ENCODE measurements around the gene KREMEN1.
A peak's percentile ranks its signal among the peaks of the same experiment; 100 is the strongest.
"Not testable (repeated sequence)": the region's sequence is repeated elsewhere in the genome, so short reads cannot be mapped to it uniquely, and the experiment has no call there.

KREMEN1 gene

DNA sequence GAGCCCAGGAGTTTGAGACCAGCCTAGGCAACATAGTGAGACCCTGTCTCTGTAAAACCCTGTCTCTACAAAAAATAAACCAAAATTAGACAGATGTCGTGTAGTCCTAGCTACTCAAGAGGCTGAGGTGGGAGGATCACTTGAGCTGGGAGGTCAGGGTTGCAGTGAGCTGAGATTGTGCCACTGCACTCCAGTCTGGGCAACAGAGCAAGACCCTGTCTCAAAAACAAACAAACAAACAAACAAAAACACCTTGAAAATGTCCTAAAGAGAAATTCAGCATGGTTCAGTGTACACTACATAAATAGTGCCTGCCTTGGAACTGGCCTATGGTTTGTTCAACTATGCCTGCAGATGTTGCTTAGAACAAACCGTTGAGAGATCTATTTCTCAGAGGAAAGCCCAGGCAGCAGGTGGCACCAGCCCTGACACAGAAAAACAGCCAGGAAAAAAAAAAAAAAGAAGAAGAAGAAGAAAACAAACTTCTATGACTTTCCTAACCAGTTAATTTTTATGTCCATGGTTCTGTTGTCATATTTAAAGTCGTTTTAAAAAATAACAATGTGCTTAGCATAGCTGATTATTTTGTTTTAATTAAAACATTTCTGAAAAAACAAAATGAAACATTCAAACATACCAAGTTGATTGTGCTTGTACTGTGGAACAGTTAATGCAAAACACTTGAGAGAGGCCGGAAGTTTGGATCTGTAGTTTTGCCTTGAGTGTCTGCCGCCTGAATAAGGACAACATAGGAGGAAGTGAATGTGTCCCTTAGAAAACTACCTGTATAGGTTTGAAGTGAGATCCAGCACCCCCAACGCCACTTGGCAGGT, 5.4 kb downstream of the KREMEN1 start:
- no peak for DNase-seq (ENCODE audit: low spot score)

DNA sequence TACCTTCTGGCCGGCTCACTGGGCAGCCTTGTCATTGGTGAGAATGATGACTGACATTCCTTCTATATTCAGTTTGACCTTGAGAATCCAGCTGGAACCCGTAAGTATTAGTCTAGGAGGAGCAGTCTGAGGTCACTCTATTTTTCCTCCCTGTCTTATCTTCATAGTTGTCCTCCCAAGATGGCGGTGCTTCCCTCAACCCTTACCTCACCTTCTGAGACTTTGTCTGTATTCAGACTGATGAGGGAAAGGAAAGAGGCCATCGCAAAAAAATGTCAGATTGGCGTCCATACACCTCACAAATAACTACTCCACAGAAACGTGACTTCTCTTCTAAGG, 6.0 kb downstream of the KREMEN1 start:
- no peak for DNase-seq (ENCODE audit: low spot score)

DNA sequence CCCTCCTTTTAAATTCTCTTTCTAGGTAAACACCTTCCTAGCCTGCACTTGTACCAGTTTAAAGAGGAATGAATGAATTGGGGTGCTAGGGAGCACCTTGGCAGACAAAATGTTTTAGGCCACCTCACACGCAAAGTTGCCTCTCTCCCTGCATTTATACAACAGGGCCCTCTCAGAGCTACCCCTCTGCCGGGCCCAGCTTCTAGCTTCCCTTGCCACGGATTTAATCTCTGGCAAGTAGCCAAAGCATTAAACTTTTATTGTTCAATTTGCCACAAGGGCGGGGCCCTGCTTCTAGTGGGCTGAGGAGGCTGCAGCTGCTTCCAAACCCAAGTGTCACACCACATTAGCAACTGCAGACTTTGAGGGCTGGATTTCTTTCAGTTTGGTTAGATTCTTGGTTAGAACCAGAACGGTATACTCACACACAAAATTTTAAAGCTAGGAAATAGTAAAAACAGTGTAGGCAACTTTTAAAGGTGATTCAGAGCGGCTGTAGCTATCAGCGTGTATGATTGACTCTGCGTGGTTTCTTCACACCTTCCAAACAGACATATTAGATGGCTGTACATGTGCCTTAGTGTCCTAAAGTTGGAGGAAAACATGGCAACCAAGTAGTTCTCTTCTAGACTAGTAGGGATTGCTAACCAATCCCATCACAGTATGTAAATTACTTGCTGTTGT, 6.5 kb downstream of the KREMEN1 start:
- DNase-seq (ENCODE audit: low spot score): peak; percentile 26

DNA sequence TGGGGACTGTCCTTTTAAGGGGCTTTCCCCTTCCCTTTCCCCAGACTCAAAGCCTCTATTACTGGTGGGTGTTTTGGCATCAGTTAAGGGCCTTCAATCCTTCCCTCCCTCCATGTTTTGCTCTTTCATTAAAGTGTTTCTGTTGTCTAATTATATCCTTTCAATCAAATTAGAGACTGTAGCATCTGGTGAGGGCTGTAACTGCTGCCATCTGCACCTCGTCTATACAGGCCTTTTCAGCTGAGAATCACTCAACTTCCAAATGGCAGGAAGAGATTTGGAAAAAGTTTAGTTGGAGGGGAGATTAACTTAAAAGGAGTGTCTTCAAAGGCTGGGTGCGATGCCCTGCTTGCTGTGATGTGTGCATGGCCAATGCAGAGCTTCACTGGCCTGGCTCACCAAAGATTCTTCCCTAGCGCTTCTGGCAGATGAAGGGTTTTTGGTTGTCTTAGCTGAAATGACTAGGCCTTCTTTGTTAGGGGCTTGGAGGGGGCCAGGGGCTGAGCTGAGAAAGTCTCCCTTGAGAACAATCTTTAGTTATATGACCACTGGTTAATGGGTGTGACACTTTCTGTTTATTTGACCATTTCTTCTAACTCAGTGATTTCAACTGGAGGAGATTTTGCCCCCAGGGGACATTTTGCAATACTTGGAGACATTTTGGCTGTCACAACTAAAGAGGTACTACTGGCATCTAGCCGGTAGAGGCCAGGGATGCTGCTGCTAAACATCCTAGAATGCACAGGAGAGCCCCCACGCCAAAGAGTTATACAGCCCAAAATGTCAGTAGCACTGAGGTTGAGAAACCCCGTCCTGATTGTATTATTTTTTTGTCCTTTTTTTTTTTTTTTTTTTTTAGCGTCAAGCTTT, 7.5 kb downstream of the KREMEN1 start:
- DNase-seq (ENCODE audit: low spot score): no peak

DNA sequence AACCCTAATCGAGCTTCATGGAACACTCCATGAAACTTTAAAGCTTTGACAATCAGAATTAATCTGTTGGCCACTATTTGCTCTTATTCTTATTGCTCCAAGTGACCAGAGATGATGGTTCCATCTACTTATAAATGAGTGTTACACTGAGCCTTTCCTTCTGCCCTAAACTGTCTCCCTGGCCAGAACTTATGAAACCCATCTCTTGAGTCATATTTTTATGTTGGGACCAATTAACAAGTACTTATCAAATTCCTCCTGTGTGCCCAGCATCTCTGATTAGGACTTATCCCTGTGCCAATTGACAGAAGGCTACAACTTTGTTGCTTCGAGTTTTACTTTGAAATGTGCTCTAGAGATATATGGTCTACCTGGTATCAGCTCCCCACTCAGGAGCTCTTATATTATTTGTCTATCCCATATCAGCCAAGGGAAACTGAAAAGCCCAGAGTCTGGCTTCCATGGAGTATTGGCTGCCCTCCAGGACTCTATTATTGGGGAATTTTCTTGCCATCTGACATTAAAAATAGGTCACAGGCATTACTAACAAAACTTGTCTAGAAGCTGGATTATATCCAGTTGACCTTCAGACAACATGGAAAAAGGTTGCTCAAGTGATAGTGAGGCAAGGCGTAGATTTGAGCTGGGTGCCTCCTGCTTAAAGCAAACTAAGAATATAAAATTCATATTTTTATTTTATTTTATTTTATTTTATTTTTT, 8.8 kb downstream of the KREMEN1 start:
- no peak for DNase-seq (ENCODE audit: low spot score)

DNA sequence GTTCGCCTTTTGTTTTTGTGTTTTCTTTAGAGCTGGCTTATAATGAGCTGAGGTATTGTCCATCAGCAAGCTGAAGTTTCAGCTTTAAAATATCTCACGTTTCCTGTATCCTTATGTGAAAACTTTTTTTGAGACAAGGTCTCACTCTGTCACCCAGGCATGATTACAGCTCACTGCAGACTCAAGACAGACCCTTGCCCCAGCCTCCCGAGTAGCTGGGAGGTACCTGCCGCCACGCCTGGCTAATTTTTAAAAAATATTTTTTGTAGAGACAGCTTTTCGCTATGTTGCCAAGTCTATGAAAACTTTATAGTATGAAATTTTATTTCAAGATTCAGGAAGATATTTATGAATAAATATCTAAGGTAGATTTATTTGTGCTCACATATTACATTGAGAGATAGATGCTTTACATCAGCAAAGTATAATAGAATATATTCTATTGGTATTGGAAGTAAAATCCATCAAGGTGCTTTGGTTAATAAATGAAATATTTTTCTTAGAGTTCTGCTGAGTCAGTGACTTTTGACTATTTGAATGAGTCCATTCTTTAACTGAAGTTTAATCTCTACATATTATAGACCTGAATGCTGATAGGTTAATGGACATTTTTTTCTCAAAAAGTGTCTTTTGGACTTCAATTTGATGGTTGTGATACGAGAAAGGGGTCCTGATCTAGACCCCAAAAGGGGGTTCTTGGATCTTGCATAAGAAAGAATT, 10.2 kb downstream of the KREMEN1 start:
- no peak for DNase-seq (ENCODE audit: low spot score)

DNA sequence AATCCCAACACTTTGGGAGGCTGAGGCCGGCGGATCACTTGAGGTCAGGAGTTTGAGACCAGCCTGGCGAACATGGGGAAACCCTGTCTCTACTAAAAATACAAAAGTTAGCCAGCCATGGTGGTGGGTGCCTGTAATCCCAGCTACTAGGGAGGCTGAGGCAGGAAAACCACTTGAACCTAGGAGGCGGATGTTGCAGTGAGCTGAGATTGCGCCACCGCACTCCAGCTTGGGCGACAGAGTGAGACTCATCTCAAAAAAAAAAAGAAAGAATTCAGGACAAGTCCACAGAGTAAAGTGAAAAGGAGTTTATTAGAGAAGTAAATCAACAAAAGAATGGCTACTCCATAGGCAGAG, 10.7 kb downstream of the KREMEN1 start:
- DNase-seq (ENCODE audit: low spot score): not testable (repeated sequence)

DNA sequence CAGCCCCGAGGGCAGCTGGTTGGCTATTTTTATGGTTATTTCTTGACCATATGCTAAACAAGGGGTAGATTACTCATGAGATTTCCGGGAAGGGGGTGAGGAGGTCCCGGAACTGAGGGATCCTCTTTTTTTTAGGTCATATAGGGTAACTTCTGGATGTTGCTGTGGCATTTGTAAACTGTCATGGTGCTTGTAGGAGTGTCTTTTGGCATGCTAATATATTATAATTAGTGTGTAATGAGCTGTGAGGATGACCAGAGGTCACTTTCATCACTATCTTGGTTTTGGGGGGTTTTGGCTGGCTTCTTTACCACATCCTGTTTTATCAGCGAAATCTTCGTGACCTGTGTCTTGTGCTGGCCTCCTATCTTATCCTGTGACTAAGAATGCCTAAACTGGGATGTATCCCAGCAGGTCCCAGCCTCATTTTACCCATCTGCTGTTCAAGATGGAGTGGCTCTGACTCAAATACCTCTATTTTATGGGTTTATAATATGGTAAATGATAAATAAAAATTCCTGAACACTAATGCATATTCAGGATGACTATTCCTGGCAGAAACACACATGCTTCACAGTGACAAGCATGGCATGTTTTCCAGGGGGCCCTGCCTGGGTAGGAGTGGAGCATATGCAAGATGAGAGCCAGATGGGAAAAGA, 11.2 kb downstream of the KREMEN1 start:
- no peak for DNase-seq (ENCODE audit: low spot score)

DNA sequence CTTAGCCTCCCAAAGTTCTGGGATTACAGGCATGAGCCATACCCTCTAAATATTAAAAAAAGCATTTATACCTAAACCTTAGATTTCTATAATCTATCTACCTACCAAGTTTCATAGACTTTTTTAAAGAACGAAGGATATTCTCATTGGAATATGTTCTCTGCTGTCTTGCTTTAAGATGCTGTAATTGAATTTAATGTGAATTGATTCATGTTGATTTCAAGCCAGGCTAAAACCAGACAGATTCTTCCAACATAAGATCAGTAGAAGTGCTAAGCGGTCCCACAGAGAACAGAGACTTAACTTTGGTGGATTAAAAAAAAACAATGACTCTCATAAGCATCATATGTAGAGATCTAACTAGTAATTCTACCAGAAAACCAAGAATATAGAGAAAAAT, 14.2 kb downstream of the KREMEN1 start:
- DNase-seq (ENCODE audit: low spot score): no peak

DNA sequence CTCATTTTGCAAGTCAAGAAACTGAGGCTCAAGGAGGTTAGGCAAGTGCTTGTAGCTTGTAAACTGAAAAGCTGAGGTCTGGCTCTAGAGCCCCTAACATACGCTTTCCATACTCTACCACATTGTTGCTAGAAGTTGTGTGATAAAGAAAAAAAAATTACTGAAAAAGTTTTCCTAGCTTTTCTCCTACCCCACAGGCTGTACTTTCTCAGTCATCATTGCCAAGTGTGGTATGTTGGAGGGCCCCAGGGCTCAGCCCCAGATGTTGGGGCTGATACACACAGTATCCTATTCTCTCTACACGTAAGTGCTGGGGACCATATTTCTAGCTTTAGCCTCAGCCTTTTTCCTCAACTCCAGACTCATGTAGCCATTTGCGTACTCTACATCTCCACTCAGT, 16.0 kb downstream of the KREMEN1 start:
- DNase-seq (ENCODE audit: low spot score): no peak

DNA sequence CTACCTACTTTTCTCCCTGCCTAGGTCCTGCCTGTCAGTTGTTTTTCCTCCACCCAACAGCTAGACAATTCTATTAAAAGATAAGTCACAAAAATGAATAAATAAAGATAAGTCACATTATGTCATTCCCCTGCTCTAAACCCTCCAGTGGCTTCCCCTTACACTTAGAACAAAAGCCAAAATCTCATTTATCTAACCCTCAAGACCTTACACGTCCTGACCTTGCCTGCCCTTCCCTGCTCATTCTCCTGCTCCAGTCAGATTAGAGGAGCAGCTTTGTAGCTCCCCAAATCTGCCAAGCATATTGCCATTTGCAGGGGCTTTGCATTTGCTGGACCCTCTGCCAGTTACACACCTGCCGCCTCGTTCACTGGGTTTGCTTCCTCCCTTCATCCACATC, 16.7 kb downstream of the KREMEN1 start:
- DNase-seq (ENCODE audit: low spot score): no peak

DNA sequence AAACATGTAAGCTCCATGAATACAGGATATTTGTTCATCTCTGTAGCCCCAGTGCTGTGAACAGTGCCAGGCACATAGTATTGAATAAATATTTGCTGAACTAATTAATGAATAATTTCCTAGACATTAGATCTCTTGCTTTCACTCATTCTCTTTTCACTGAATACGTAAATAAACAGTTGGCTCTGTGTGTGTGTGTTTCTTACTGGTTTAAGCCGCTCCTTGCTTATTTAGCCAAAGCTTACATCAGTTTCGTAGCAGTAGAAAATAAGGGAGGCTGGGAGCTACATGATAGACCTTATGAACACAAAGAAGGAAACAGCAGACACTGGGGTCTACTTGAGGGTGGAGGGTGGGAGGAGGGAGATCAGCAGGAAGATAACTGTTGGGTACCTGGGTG, 17.2 kb downstream of the KREMEN1 start:
- DNase-seq (ENCODE audit: low spot score): no peak

DNA sequence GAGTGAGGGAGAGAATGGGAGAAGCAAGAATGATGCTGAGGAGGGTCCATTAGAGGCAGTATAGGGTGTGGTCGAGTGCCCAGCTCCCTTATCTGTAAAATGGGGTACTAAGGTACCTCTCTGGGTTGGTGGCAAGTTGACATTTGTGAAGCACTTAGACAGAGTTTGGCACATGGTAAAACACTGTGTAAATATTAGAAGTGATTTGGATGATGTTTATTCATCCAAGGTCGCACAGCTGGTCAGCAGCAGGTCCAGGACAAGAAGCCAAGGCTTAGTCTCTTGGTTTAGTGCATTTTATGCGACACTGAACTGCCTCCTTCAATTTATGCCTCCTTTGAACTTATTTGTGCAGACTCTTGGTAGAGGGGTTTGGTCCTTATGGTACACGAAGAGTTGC, 19.4 kb downstream of the KREMEN1 start:
- DNase-seq (ENCODE audit: low spot score): no peak

DNA sequence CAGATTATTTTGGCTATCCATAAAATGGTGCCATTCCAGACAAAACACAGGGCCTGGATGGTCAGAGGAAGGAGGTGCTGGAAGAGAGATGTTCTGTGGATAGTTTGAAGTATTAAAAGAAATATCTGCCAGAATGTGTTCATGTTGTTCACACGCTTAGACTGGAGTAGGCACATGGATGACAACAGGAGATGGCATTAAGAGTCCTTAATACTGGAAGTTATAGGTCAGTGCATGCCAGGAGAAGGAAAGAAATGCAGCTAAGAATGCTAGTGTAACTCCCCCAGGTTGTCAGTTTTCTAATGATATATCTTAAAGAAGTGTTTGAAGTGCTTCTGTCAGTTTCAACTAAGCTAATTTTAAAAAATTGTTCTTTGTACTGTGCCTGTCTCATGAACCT, 20.2 kb downstream of the KREMEN1 start:
- DNase-seq (ENCODE audit: low spot score): no peak

DNA sequence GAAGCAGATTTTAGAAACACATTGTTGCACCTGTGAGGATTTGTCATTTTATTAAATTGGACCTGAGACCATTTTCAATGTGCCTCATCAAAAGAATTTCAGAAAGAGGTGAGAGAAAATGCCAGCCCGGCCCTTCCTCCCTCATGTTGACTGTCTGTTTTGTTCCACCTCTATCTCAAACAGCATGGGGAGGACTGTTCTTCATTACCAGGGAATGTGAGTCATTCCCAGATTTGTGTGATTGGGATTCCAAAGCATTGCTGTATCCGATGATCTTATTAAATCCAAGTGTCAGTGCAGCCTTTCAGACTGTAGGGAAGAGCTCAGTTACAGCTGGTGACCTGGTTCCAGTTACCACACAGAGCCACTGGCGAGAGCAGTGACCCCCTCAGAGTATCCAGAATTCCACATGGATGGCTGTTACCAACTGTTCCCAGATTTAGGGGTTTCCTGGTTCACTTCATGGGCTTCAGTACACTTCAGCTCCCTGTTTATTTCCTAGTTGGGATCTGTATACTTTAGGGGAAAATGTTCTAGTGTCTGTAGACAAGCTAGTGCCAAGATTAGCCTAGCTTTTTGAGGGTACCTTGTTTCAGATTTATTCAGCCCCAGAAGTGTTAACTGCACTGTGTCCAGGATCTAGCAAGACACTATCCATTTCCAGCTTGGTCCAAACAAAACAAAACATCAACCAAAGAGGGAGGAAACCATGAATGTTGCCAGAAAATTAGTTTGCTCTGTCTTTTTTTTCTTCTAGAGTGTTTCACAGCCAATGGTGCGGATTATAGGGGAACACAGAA, 20.9 kb downstream of the KREMEN1 start:
- DNase-seq (ENCODE audit: low spot score): peak; percentile 87

DNA sequence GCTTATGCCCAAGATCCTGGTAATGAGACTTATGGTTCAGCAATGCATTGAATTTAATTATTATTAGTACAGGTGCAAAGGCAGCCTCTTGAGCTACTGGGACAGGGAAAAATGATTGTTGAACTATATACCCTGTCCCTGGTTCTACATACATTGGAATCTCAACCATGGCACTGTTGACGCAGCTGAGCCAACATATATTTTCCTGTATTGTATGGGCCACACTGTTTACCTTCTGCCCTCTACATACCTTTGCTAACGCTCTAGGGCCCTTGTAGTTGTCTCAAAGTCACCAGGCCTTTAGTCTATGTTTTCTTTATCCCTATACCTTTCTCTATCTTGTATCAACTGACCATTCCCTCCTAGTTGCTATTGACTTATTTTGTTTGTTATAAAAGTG, 22.6 kb downstream of the KREMEN1 start:
- no peak for DNase-seq (ENCODE audit: low spot score)

DNA sequence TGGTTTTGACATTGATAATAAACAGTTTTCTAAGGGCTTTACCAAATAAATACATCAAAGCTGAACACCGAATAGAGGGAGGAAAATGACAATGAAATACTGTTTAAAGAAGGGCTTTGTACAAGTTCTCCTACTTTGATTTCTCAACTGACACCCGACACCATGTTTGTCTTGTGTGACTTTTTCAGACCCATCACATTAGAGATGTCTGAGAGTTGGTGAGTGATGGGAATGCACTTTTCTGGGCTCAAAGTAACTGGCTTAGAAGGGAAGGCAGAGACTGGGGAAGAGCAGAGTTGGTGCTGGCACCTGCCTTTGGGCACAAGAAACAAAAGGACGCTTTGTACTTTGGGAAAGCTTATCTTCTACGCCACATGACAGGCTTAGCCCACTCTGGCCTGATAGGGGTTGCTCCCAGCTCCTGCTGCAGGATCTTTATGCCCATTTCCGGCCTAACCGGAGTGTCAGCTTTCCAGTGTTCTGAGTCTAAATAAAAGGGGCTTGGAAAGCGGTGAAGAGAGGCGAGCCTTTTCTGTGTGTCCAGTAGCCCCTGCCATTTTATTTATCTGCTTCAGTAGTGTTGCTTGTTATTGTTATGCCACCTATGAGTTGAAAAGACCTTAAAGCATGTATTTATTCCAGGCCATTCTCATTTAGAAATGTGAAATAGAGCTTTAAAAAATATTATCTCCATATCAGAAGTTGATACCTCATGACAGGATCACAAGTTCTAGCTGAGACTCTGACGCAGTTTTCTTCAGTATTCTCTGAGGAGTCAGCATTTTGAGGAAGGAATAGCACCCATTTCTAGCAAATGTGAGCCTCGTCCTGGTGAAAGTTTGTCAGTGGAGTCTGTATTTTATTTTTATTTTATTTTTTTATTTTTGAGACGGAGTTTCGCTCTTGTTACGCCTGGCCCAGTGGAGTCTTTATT, 24.2 kb downstream of the KREMEN1 start:
- no peak for DNase-seq (ENCODE audit: low spot score)

DNA sequence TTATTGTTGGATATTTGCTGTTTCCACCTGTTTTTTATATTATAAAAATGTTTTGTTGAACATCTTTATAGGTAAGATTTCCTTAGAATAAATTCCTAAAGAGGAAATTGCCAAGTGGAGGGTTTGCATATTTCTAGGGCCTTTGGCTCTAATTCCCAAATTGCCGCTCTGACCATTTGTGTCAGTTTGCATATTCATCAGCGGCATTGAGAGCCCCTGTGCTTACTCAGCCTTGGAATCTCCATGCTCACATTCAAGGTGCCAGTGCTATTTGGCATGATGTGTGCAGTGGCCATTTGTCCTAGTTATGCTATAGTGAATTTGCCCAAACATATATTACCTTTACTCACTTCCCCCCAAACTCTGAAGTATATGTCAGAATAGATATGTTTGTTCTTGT, 25.5 kb downstream of the KREMEN1 start:
- no peak for DNase-seq (ENCODE audit: low spot score)

DNA sequence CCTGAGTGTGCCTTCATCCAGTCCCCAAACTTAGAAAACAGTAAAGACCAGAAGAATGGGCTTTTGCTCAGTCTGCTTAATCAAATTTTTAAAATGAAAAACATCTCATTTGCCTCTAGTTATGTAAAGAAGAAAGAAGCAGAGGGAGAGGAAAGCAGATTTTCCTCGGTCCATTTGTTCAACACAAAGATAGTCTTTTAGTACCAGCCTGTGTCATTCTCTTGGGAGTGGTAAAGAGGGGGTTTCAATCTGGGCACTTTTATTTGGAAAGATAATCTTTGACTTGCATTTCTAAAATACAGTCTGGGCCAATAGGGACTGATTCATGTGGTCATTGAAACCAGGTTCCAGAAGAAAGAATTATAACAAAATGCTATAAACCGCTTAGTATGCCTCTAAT, 29.5 kb downstream of the KREMEN1 start:
- DNase-seq (ENCODE audit: low spot score): no peak

All from AG20443 (cell line).